Suprapubic skin (tissue), 3 donors: Measurements from ENCODE around the gene CDCA5.

Experiments used
- POLR2AphosphoS5 ChIP-seq, 3 donors: sonication (generic); formaldehyde crosslinking; IDR thresholded peaks; one replicate each; pipeline ENCODE4 v1.6.1; 2017; ENCODE audit warnings: antibody characterized with exemption in 3 of 3
- TF ChIP-seq, protein P1 (sequence below), 2 donors: fragments of 200-600 bp in 1 of 2; fragments of 450-650 bp in 1 of 2; sonication (generic) in 1 of 2; IDR thresholded peaks; one replicate each; pipeline ENCODE4 v1.5.1; 2016 to 2019; ENCODE audit warnings: antibody characterized with exemption in 2 of 2, mild to moderate bottlenecking in 1 of 2, moderate library complexity in 1 of 2

- TF ChIP-seq, protein P1, sequence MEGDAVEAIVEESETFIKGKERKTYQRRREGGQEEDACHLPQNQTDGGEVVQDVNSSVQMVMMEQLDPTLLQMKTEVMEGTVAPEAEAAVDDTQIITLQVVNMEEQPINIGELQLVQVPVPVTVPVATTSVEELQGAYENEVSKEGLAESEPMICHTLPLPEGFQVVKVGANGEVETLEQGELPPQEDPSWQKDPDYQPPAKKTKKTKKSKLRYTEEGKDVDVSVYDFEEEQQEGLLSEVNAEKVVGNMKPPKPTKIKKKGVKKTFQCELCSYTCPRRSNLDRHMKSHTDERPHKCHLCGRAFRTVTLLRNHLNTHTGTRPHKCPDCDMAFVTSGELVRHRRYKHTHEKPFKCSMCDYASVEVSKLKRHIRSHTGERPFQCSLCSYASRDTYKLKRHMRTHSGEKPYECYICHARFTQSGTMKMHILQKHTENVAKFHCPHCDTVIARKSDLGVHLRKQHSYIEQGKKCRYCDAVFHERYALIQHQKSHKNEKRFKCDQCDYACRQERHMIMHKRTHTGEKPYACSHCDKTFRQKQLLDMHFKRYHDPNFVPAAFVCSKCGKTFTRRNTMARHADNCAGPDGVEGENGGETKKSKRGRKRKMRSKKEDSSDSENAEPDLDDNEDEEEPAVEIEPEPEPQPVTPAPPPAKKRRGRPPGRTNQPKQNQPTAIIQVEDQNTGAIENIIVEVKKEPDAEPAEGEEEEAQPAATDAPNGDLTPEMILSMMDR (IDR thresholded peaks at IDR 0.05), result no peak
- no peak for TF ChIP-seq POLR2AphosphoS5 (IDR thresholded peaks at IDR 0.05)
These were observed 3.0 kb upstream of the CDCA5 start for GRCh38 chr11:65086809-65087208.
